NOMO-1 treated with DMSO at 0.1 percent for 48 hours (cell line): ENCODE results near the gene MYO9A.

Experiments used
- DNase-seq: peaks from one replicate; lab custom pipeline; 2025; ENCODE audit not compliant: unreplicated experiment; lab: John Stamatoyannopoulos, UW

MYO9A gene

DNA sequence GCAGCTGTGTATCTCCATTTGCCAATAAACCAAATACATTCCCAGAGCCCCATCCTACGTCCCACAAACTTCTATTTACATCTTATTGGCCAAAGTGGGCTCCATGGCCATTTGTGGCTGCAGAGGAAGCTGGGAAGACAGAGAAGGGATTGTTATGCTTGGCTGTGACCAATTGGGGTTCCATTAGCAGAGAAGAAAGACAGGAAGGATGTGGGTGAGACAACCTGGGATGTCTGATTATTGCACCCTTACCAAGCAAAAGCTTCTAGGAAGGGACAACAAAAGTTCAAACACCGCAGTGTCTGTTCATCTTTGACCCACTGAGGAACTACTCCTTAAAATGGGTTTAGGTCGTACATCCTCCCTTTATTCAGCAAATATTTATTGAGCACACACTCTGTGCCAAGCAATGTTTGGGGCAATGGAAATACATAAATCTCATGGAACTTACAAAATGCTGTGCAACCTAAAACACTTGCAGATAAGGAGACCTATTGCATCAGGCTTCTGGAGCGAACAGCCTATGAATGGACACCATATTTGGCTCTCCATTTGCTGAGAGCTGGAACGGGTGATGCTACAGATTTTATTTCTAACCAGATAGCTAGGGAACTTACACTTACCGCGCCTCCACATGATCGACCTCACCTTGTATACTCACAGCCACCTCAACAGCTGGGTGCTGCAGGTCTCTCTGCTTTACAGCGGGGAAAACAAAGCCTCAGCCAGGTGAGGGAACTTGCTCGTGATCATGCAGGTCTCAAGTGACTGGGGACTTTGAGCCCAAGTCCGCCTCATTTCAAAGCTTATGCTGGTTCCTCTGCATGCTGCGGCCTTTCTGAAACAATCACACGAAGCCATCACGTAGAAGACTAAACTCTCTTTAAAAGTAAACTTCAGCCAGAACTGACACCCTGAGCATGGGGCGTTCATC, 329.0 kb downstream of the MYO9A start:
- DNase-seq, result no peak

DNA sequence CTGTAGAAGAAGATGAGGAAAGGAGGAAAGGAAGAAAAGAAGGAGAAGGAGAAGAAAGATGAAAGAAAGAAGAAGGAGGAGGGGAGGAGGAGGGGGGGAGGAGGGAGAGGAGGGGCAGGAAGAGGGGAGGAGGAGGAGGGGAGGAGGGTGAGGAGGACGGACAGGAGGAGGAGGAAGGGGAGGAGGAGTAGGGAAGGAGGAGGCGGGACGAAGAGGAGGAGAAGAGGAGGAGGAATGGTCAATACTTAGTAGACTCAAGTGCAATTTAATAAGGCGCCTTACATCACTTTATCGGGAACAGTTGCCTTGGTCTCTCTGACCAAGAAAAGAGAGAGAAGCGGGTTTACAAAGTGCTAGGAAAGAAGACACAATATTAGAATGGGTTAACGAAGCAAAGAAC, 331.3 kb downstream of the MYO9A start:
- DNase-seq, result no peak

DNA sequence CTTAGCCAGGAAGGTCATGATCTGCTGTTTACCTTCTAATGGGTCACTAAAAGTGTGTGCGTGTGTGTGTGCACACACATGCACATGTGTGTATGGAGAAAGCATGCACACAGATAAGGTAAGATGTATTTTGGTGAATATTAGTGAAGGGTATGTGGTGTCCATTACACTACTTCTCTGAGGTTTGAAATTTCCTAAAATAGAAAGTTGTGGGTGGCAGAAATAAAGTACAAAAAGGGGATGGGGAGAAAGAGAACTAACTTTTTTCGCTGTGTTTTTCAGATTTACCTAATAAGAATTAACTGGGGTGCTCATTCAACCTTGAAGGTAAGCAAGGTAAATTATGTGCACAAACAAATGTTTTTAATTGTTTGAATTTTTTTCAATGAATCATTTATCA, 332.0 kb downstream of the MYO9A start:
- no peak for DNase-seq

DNA sequence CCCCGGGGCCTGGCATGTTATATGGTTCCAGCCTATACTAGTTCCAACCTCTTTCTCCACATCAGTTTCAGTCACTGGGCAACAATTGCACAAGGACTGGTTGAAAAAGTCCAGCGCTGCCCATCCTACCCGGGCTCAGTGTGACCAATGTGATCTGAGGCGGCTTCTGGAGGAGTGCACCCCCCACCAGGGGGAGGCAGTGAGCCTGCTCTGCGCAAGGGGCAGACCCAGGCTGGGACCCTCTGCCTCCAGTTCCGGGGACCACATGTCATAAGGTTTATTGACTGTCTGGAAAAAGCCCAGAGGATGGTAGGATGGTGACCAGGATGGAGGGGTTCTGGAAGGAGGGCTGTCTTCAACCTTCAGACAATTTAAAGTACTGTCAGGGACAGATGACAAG, 333.2 kb downstream of the MYO9A start:
- DNase-seq, result no peak

DNA sequence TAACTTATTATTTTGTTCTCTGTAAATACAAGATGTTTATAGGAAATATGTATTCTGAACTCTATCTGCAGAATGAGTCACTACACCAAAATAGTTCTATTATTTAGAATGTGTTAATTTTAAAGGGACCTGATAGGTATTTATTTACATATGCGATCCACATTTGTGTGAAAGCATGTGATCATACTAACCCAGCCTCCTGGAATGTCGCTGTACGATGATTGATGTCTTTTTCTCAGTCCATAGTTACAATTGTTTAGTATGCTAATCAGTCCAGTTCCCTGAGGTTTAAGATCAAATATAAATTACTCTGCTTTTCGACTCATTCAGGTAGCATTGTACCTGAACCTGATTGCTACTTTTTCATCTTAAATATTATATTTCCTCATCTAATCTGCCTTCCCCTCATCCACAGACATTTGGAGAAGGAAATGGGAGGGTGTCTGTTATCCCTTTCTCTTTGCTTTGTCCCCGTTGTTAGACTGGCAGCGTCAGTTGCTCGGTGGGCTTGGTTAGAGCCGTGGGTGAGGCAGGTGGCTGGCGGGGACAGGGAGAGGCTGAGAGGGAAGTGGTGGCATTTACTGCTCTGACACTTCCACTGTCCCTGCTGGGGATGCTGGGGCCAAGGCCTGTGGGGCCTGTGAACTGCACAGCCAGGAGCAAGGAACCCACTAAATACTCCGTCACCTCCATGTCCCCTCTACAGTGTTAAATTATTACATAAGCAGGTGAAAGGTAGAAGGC, 335.4 kb downstream of the MYO9A start:
- no peak for DNase-seq

DNA sequence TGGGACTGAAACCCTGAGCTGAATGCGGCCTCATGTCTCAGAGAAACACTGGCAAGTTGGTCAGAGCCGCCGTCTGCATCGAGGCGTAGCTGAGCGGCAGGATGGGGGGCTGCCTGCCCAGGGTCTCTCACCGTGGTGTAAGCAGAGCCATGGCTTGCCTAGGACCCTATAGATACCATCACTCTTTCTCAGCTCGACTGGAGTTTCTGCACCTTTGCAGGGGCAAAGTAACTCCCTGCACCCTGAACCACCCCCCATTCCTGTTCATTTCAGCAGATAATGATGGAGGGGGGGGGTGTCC, 336.0 kb downstream of the MYO9A start:
- no peak for DNase-seq

DNA sequence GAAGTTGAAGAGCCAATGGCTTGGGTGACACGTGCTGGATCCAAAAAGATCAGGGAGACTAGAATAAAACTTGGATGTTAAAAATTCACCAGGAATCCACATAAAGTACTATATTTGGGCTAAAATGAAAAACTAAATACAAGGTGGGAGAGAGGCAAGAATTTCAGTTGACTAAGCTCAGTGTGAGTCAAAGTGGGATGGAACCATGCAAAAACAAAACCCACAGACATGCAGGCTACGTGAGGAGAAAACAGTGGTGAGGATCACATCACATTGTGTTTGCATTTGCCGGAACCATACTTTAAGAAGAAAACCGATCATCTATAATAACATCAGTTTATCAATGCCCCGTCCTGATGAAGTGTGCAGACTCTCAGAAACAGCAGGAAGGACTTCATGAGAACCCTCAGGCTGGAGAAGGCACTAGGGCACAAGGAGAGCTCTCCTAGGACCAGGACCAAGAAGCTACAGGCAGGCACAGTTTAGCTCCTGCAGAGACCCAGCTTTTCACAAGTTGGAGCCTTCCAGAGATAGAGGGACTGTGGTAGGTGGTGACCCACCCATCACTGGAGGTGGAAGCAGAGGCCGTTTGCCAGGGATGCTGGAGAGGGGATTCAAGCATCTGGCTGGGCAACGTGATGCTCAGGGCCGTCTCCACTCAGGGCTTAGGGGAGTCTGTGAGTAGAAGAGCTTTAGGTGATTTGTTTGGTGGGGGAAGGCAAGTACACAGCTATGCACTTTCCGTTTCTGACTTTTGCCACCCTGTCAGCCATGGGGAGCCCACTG, 336.6 kb downstream of the MYO9A start:
- no peak for DNase-seq

DNA sequence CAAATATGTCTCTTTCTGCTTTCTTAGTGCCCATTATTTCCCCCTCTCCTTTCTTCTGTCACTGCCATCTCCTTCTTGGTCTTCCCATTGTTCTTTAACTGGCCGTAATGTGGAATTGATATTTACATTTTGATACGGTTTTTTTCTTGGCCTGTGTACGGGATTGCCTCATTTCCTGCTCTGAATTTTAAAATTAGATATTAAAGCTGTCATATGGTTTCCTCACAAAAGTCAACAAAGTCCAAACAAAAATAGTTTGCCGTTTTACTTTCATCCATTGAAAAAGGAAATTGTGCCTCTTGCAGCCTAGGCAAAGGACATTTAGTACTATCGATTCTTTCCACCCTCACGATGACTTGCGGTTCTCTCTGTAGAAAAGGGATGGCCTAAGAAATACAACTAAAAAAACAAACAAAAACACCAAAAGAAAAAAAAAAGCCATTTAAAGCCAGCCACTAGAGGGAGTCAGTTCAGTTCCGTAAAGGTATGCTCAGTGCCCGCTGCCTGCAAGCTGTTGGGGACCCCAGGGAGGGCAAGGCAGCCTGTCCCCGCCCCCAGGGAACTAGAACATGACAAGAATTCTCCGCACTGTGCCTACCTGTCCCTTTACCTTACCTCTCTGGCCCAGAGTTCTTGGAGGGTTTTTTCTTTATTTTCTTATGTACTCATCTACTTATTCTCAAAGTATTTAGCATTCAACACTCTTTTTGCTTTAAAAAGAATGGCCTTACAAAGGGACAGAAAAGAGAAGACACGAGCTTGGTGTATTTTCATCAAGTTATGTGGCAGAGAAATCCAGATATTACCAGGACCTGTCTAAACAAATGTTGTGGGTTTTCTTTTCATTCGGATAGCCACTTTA, 337.6 kb downstream of the MYO9A start:
- peak; percentile 48 for DNase-seq

DNA sequence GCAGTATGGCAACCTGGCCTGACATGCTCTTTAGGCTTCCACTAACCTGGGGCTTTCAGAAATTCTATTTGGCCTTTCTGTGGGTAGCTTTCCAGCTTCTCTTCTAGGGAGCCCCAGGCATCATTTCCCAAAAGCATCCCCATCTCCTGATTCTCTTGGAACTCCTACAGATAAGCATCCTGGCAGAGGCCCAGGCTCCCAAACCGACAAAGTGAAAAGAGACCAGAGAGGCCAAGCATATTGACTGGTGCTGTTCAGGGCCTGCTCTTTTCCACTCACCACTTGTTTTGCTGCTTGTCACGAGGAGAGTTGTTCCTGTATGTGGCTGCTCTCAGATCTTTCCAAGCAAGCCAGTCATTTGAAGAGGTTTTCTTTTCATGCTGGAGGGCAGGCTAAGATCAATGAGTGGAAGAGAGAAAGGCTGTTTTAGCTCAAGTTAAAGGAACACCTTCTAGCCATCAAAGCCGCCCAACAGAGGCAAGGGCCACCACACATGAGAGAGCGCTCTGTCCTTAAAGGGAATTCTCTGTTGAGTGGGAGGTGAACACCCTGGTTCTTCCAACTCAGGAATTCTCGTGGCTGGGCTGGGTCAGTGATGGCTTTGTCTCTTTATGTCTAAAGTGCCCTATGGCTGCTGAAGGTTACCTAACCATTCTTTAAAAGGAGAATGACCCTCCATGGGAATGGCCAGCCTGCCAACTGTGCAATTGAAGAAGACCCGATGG, 338.7 kb downstream of the MYO9A start:
- no peak for DNase-seq

DNA sequence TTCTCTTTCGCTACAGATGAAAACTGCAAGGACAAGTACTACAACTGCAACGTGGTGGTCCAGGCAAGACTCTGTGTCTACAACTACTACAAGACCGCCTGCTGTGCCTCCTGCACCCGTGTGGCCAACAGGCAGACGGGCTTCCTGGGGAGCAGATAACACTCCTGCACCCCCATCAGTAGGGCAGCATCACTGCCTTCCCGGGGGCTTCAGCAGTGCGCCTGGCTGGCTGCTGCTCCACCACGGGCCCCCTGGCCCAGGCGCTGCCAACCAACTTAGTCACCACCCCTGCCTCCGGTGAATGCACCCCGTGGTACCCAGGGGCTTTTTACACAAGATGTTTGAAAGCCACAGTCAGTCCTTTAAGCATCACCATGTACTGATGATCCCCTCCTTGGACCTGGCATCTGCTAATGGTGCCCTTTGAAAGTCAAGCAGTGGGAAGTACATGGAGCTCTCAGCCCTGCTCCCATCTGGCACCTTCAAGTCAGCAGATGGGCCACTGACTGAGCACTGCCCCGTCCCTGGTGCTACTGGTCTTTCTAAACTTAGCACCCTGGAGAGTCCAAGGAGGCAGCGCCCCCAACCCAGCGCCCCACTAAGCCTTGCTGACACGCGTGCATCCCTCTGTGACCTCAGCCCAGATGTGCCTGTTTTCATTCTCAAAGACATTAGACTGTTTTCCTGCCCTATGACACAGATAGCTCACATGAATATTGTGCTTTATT, 340.6 kb downstream of the MYO9A start:
- no peak for DNase-seq

DNA sequence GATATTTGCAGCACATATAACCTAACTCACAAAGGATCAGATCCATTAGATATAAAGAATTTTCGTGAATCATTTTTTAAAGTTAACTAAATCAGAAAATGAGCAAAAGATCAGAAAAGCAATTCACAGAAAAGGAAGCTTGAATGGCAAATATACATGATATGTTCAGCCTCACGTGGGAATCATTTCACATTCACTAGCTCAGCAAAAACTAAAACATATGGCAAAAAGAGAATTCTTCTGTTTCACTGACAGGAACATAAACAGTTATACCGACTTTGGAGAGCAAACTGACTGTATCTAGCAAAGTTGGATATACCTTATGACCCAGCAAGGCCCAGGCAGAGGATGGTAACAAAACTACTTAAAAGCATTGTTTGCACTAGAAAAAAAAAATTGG, 341.6 kb downstream of the MYO9A start:
- DNase-seq, result no peak

DNA sequence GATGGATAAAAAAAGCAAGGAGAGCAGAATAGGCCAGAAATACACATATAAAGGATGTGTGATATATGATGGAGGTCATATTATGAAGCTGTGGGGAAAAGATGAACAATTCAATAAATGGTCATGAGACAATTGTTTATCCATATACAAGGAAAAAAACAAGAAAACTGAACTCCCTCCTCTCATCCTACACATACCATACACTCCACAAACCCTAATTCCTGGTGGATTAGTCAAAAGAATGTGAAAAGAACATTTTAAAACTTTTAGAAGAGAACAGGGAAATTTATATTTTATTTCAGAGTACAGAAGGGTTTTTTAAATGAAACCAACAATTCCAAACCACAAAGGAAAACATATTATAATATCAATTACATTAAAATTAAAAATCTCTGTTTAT, 342.1 kb downstream of the MYO9A start:
- DNase-seq, result no peak

DNA sequence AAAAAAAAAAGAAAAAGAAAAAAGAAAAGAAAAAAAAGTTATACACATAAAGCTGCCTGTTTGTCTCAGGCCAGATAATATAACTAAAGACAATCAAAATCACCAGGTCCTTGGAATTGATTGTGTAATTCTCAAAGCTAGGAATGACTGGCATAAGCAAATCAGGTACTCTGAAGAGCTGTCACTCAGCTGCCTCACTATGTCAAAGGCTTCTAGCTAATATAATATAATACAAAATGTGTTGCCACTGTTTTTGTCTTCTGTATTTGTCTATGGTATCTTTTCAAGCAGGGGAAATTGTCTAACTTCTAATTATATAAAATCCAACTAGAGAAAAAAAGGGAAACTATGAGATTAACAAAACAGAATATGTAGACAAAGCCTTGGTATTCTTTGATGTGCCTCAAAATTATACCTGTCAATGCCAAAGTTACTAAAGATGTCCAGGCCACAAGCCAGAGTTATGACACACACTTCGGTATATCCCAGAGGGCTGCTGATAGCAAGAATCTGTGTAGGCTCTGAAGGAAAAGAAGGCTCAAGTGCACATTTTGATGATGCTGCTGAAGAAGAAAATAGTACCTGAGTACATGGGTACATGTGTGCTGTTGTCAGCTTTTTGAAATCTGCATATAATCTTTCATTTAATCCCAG, 344.6 kb downstream of the MYO9A start:
- DNase-seq, result no peak
